Chondrocyte (in vitro differentiated cells): ENCODE measurements around the gene PAQR7. TPM values are rescaled to one million over a fixed set of nuclear protein-coding genes. Genes with fewer than 3 reads are reported as not detected.

Experiments used
- DNase-seq: peaks from one replicate; pipeline ENCODE4 v3.0.0; 2021; ENCODE audit warnings: mixed read lengths, low spot score
- H3K27ac Mint-ChIP-seq: one replicate; pipeline ENCODE4 v1.8.0; 2021; ENCODE audit warnings: mild to moderate bottlenecking, moderate library complexity, mixed read lengths; ENCODE audit not compliant: unreplicated experiment
- H3K27me3 Mint-ChIP-seq: 2 replicates; pipeline ENCODE4 v1.8.0; 2021; ENCODE audit warnings: low read depth, mixed read lengths
- H3K36me3 Mint-ChIP-seq: 2 replicates; pipeline ENCODE4 v1.8.0; 2021; ENCODE audit warnings: low read depth, mixed read lengths
- H3K4me1 Mint-ChIP-seq: 2 replicates; pipeline ENCODE4 v1.8.0; 2021; ENCODE audit warnings: low read depth, mild to moderate bottlenecking, mixed read lengths
- H3K4me3 Mint-ChIP-seq: one replicate; pipeline ENCODE4 v1.8.0; 2021; ENCODE audit warnings: mild to moderate bottlenecking, moderate library complexity, mixed read lengths; ENCODE audit not compliant: unreplicated experiment
- H3K9me3 Mint-ChIP-seq: 2 replicates; pipeline ENCODE4 v1.8.0; 2021; ENCODE audit warnings: low read depth, mixed read lengths
- CTCF ChIP-seq: fragments of 200-600 bp; sonication (generic); IDR thresholded peaks from 2 replicates; pipeline ENCODE4 v1.5.0; 2021; ENCODE audit warnings: antibody characterized with exemption, mild to moderate bottlenecking, moderate library complexity
- microRNA-seq: library from miRNA; unstranded; fragments of <30 nt; microRNA quantifications from one replicate; pipeline ENCODE4 v1.2.0, GENCODE V29; 2020; ENCODE audit warnings: borderline number of aligned reads
- total RNA-seq: library from RNA; stranded (reverse); gene quantifications from 3 replicates; pipeline ENCODE4 v1.2.1, GENCODE V29; 2021

Gene PAQR7
- total RNA-seq, 1 donor from 2014 or later, result 15.1 TPM

- peak; percentile 39 for DNase-seq
- no peaks in the 10 kb centered on the region for H3K9me3 Mint-ChIP-seq
- peaks cover 9% of the 10 kb centered on the region for H3K36me3 Mint-ChIP-seq
- no peak for TF ChIP-seq CTCF
- H3K27ac Mint-ChIP-seq, result no peak overlapping the region
- H3K27me3 Mint-ChIP-seq, result no peaks in the 10 kb centered on the region
- peaks cover 4% of the 10 kb centered on the region for H3K4me1 Mint-ChIP-seq
- H3K4me3 Mint-ChIP-seq, result no peak overlapping the region
These were observed 62.3 kb downstream of the PAQR7 start for GRCh38 chr1:25813071-25813733.

Small RNAs within 50 kb of the gene (microRNA-seq; reads per million reads assigned to microRNA genes)
- gene MIR3917, result not detected

Other genes starting within 250 kb of the PAQR7 start
- 77.0 to 99.5 TPM (median 95.7 TPM) in 3 replicates for gene SELENON, start 75.5 kb downstream of the PAQR7 start, total RNA-seq
- 51.2 to 67.1 TPM (median 51.2 TPM) in 3 replicates for gene MTFR1L, start 55.8 kb downstream of the PAQR7 start, total RNA-seq
- gene AUNIP, start 16.3 kb downstream of the PAQR7 start, total RNA-seq, result 0.80 to 2.9 TPM (median 1.2 TPM) in 3 replicates
- 111 to 156 TPM (median 152 TPM) in 3 replicates for gene STMN1, start 30.7 kb upstream of the PAQR7 start, total RNA-seq
- 10.0 to 12.5 TPM (median 10.7 TPM) in 3 replicates for gene PAFAH2, start 122.4 kb upstream of the PAQR7 start, total RNA-seq
- gene EXTL1, start 146.1 kb upstream of the PAQR7 start, total RNA-seq, result 4.3 to 7.9 TPM (median 6.4 TPM) in 3 replicates
- gene SLC30A2, start 170.4 kb upstream of the PAQR7 start, total RNA-seq, result 0.12 TPM in 1 of 3 replicates, not detected in the others
- 0.26 to 0.70 TPM in 2 of 3 replicates, not detected in the other for gene TRIM63, start 191.9 kb upstream of the PAQR7 start, total RNA-seq
- 6.2 to 6.8 TPM (median 6.7 TPM) in 3 replicates for gene PDIK1L, start 236.1 kb upstream of the PAQR7 start, total RNA-seq